Coronary artery (tissue), 2 donors: ENCODE data around the gene ARL6.
A peak's percentile ranks its signal among the peaks of the same experiment; 100 is the strongest.

Experiments used
- DNase-seq: peaks from one replicate; pipeline ENCODE4 v3.0.0-alpha.2; 2017; ENCODE audit warnings: low spot score
- H3K27ac ChIP-seq, 2 donors: fragments of 200-600 bp; sonication (generic); one replicate each; pipeline ENCODE4 v1.5.1; 2016 to 2019
- H3K4me3 ChIP-seq: fragments of 200-600 bp; sonication (generic); 2 replicates; pipeline ENCODE4 v1.5.1; 2016; ENCODE audit warnings: mild to moderate bottlenecking, moderate library complexity
- CTCF ChIP-seq: fragments of 200-600 bp; sonication (generic); IDR thresholded peaks from one replicate; pipeline ENCODE4 v1.5.1; 2019; ENCODE audit warnings: antibody characterized with exemption

The ARL6 gene

GRCh38 chr3:97764407-97765238 lies at the start of gene ARL6:
Gene ARL6, plus strand, starts transcription at chr3:97764758. Its CDS starts 3,350 bp downstream, at chr3:97768108.
- no peak for TF ChIP-seq CTCF
- peak; percentile 89 for DNase-seq
- Histone ChIP-seq H3K4me3 (peak within 1 kb of the TSS; percentile 90), H3K27ac (peak within 1 kb of the TSS; percentile 33 to 78)

GRCh38 chr3:97719156-97719821 lies 45.3 kb upstream of the ARL6 start:
- no peak for DNase-seq
- H3K4me3 ChIP-seq, result peak overlapping the region; percentile 27
- peak; percentile 78 for TF ChIP-seq CTCF
- no peak overlapping the region for H3K27ac ChIP-seq

- H3K27ac ChIP-seq, result no peak overlapping the region
- TF ChIP-seq CTCF, result no peak
- H3K4me3 ChIP-seq, result no peak overlapping the region
- no peak for DNase-seq
Measured at GRCh38 chr3:97720417-97720816, 44.1 kb upstream of the ARL6 start.

GRCh38 chr3:97721446-97721845 lies 43.1 kb upstream of the ARL6 start:
- TF ChIP-seq CTCF, result no peak
- no peak overlapping the region for H3K4me3 ChIP-seq
- no peak overlapping the region for H3K27ac ChIP-seq
- DNase-seq, result no peak

GRCh38 chr3:97736928-97737327 lies 27.6 kb upstream of the ARL6 start:
- Histone ChIP-seq H3K4me3 (no peak overlapping the region), H3K27ac (no peak overlapping the region)
- DNase-seq, result no peak
- no peak for TF ChIP-seq CTCF

- no peak for TF ChIP-seq CTCF
- Histone ChIP-seq H3K4me3 (no peak overlapping the region), H3K27ac (no peak overlapping the region)
- no peak for DNase-seq
Measured at GRCh38 chr3:97738761-97739160, 25.8 kb upstream of the ARL6 start.

GRCh38 chr3:97742036-97742435 lies 22.5 kb upstream of the ARL6 start:
- Histone ChIP-seq H3K4me3 (no peak overlapping the region), H3K27ac (no peak overlapping the region)
- DNase-seq, result no peak
- no peak for TF ChIP-seq CTCF
